ENCODE measurements around the gene ASTN1. TPM values are rescaled to one million over a fixed set of nuclear protein-coding genes. Genes with fewer than 3 reads are reported as not detected.

ASTN1 gene
- total RNA-seq, 1 donor: not detected

DNA sequence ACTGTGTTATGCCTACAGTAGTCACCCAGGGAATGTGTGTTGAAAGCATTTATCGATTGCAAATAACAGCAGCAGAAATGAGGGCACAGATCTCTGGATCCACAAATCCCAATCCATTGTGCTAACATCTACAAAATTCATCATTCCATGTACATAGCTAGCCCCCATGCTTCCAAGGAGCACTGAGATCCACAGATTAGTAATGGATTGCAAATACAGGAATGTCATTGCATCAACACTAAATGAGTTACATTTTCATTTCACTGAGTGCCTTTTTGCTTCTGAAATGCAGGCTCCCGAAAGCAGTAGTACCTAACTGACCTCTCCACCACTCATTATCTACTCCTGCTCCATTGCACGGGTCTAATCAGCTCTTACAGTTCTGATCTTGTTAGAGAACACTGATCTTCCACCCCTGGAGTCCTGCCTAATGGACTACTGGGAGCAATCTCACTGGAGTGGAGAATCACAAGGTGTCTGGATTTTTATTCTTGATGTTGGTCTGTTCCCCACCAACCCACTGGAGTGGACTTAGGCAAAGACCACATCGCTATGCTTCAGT, 30.5 kb downstream of the ASTN1 start:
- no peaks in the 10 kb centered on the region for H3K9me3 ChIP-seq (ENCODE audit: low read depth, low read length)
- no peaks in the 10 kb centered on the region for H3K4me1 ChIP-seq (ENCODE audit: insufficient read depth, low read length)
- no peak overlapping the region for H3K4me3 ChIP-seq (ENCODE audit: low read length)
- no peaks in the 10 kb centered on the region for H3K27me3 ChIP-seq (ENCODE audit: insufficient read depth, low read length)

DNA sequence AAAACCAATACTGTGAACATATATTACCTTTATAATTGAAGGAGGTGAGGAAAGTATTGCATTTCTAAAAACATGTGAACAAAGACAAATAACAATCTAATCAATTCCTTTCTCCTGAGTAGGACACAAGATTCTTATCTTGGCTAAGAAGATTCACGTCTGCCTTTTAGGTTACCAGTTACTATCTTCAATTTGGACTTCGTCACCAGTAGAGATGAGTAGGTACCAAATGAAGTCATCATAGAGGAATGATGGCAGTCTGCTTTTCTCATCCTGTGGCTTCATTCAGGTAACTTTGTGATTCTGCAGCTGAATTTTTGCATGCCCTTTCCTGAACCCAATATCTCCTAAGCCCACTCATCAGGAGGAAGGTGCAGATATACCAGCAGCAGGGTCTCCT, 32.4 kb downstream of the ASTN1 start:
- H3K9me3 ChIP-seq (ENCODE audit: low read depth, low read length): no peaks in the 10 kb centered on the region
- H3K27me3 ChIP-seq (ENCODE audit: insufficient read depth, low read length): no peaks in the 10 kb centered on the region
- H3K4me1 ChIP-seq (ENCODE audit: insufficient read depth, low read length): no peaks in the 10 kb centered on the region
- no peak overlapping the region for H3K4me3 ChIP-seq (ENCODE audit: low read length)

DNA sequence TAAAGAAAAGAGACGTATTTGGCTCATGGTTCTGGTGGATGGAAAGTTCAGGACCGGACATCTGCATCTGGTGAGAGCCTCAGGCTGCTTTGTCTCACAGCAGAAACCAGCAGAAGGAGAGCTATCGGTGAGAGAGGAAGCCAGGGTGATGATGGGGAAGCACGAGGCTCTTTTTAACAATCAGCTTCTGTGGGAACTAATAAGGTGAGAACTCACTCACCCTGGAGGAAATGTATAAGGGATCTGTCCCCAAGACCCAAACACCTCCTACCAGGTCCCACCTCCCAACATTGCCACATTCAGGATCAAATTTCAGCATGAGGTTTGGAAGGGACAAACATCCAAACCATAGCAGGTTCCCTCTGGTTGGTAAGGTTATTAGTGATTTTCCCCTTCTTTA, 32.8 kb downstream of the ASTN1 start:
- Histone ChIP-seq H3K4me3 (ENCODE audit: low read length) (no peak overlapping the region), H3K4me1 (ENCODE audit: insufficient read depth, low read length) (no peaks in the 10 kb centered on the region), H3K9me3 (ENCODE audit: low read depth, low read length) (no peaks in the 10 kb centered on the region), H3K27me3 (ENCODE audit: insufficient read depth, low read length) (no peaks in the 10 kb centered on the region)

DNA sequence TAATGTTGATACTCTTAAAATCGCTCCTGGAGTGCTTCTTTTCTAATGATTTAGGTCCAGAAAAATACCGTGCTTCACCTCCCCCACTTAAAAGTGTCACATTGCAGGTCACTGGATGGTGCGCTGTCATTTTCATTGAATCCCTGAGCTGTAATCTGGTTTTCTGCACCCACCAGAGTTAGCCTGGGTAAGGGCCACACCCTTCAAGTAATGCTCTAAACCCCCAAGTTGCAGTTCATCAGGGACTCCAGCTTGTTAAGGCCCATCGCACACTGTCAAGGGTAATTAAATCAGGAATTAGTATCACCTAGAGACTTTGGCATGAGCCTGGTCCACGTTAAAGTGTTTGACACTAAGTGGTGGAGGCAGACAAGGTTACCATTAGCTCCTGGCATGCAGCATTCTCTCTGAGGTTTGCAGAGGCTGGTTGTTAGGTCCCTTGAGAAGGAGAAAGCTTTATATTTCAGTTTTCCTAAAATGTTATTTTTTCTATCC, 34.0 kb downstream of the ASTN1 start:
- Histone ChIP-seq H3K4me1 (ENCODE audit: insufficient read depth, low read length) (no peaks in the 10 kb centered on the region), H3K4me3 (ENCODE audit: low read length) (no peak overlapping the region), H3K9me3 (ENCODE audit: low read depth, low read length) (no peaks in the 10 kb centered on the region)

DNA sequence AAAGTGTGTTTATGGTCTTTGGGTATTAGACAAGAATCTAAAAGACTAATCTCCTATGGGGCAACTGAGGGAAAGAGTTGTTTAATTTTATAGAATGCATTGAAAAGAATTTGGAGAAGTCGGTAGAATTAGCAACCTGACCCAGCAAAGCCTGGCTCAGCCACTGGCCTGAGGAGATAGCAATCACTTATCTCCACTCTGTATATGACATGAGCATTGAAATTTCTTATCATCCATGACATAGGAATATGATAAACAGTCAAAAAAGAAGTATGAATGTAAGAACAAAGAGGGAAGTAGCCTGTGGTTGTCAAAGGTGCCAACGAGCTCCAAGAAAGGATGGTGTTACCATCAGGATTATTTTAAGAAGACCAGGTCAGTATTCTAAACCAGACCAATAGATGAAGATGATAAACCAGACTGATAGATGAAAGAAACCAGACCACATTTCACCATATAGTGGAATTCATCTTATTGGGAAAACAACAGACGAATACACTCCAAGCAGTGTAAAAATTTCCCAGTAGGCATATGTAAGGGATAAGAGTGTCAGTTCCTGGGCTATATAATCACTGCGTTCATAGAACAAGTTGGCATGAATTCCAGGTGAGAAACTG, 35.7 kb downstream of the ASTN1 start:
- Histone ChIP-seq H3K4me3 (ENCODE audit: low read length) (no peak overlapping the region), H3K27me3 (ENCODE audit: insufficient read depth, low read length) (no peaks in the 10 kb centered on the region), H3K9me3 (ENCODE audit: low read depth, low read length) (no peaks in the 10 kb centered on the region), H3K4me1 (ENCODE audit: insufficient read depth, low read length) (no peaks in the 10 kb centered on the region)

More for the DNA sequence above, 34.0 kb downstream of the ASTN1 start:
- H3K27me3 ChIP-seq (ENCODE audit: insufficient read depth, low read length): no peaks in the 10 kb centered on the region

DNA sequence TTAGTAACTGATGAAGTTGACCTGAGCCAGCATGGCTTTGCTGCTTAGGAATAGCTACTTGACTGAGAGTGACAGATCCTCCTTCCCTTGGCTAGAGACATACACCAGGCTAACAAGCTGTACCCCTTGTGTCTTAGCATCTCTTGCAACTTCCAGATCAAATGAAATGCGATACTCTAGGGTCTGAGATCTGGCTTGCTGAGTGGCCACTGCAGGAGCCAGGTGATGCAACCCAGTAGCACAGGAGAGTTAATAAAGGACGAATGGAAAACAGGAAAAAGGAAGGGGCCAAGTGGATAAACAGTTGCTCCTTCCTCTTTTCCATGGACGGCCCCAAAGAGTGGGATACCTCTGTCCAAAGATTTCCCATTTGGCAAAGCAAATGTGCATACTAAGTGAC, 38.2 kb downstream of the ASTN1 start:
- Histone ChIP-seq H3K4me1 (ENCODE audit: insufficient read depth, low read length) (no peaks in the 10 kb centered on the region), H3K4me3 (ENCODE audit: low read length) (no peak overlapping the region), H3K27me3 (ENCODE audit: insufficient read depth, low read length) (no peaks in the 10 kb centered on the region), H3K9me3 (ENCODE audit: low read depth, low read length) (no peaks in the 10 kb centered on the region)

DNA sequence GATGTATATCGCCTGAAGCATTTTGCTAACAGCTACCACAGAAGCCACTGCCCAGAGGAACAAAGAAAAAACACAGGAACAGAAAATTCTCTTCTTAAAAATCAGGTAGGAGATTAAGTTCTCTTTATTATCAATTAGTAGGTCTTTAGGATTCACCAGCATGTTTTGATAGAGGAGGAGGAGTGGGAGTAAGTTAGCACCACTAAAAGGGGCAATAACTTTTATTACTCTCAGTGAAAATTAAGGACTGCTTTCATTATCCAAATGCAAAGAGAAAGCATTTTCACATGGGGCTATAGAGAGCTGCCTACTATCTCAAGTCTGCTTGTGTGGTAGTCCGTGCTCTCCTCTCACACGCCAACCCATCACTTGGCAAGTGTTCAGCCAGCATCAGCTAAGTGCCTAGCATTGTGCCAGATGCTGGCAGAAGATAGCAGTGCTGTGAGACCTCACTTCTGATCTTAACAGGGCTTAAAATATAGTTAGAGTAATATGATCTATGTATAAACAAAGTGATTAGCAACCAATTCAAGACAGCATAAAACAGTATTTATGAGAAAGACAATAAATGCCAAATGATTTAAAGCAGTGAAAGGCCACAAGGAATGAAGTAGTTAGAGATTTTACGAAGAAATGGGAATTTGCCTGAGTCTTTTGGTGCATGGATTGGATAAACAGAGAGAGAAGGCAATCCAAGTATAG, 39.8 kb downstream of the ASTN1 start:
- Histone ChIP-seq H3K4me3 (ENCODE audit: low read length) (no peak overlapping the region), H3K27me3 (ENCODE audit: insufficient read depth, low read length) (no peaks in the 10 kb centered on the region), H3K4me1 (ENCODE audit: insufficient read depth, low read length) (no peaks in the 10 kb centered on the region), H3K9me3 (ENCODE audit: low read depth, low read length) (no peaks in the 10 kb centered on the region)

DNA sequence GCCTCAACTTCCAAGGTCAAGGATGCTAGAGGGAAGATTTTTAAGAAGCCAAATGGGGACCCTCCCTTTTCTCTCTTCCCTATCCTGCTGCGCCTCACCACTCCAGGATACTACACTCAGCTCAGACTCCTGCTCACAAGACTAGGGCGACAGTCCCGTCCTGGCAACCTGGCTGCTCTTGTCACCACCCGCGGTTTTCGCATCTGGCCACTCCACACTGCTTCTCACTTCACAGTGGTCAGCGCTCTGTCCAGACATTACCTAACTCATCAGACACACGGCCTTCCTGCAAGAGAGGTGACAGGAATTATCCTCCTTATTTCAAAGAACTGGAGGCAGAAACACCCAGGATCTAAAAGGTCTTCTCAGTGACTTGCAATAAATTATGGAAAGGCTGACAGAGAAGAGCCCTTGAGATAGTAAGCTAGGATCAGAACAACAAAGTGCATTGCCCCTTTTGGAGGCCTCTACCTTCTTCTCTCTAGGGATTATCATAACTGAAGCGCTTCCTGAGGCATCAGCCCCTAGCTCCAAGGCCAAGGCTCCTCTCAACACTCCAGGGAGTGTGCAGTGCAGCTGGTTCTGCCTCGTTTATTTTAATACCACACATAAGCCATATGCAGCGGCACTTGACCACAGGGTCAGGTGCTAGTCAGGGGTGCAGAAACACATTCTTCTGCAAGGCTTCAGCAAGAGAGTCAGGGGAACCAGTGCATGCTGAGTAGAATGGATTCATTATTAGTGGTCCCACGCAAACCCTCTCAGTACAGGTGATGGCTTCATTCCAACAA, 41.9 kb downstream of the ASTN1 start:
- no peaks in the 10 kb centered on the region for H3K9me3 ChIP-seq (ENCODE audit: low read depth, low read length)
- no peaks in the 10 kb centered on the region for H3K4me1 ChIP-seq (ENCODE audit: insufficient read depth, low read length)
- no peaks in the 10 kb centered on the region for H3K27me3 ChIP-seq (ENCODE audit: insufficient read depth, low read length)

DNA sequence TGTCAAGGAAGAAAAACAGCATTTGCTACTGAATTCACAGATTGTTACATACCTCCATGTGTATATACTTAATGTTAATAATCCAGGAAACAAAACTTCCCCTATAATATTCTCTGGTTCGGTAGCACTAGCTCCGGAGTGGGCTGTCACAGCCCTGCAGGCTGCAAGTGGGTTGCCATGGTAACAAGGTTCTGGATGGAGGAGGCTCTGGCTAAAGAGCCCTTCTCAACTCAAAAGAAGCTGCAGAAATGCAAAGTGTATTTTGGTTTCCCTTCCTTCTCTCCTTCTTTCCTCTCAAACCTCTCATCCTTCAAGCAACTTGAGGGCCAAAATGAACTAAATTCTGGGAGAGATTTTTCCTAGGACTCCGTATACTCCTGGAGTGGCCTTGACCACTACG, 45.2 kb downstream of the ASTN1 start:
- Histone ChIP-seq H3K4me3 (ENCODE audit: low read length) (no peak overlapping the region), H3K4me1 (ENCODE audit: insufficient read depth, low read length) (no peaks in the 10 kb centered on the region), H3K9me3 (ENCODE audit: low read depth, low read length) (no peaks in the 10 kb centered on the region), H3K27me3 (ENCODE audit: insufficient read depth, low read length) (no peaks in the 10 kb centered on the region)

More for the DNA sequence above, 41.9 kb downstream of the ASTN1 start:
- H3K4me3 ChIP-seq (ENCODE audit: low read length): no peak overlapping the region

DNA sequence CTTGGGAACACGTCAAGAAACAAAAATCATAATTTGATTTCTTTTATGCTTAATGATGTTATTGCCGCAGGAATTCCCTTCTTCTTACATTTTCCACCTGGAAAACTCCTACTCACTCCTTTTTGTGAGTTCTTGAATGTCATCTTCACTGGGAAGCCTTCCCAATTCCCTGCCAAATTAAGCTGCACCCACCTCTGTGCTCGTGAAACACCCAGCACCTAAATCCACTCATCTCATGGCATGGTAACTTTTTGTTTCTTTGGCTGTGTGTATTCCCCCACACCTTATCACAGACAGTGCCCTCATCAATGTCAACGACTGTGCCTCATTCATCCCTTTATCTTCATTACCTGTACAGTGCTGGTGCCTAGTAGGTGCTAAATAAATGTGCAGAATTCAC, 45.6 kb downstream of the ASTN1 start:
- no peaks in the 10 kb centered on the region for H3K4me1 ChIP-seq (ENCODE audit: insufficient read depth, low read length)
- no peaks in the 10 kb centered on the region for H3K27me3 ChIP-seq (ENCODE audit: insufficient read depth, low read length)
- H3K4me3 ChIP-seq (ENCODE audit: low read length): no peak overlapping the region
- H3K9me3 ChIP-seq (ENCODE audit: low read depth, low read length): no peaks in the 10 kb centered on the region

DNA sequence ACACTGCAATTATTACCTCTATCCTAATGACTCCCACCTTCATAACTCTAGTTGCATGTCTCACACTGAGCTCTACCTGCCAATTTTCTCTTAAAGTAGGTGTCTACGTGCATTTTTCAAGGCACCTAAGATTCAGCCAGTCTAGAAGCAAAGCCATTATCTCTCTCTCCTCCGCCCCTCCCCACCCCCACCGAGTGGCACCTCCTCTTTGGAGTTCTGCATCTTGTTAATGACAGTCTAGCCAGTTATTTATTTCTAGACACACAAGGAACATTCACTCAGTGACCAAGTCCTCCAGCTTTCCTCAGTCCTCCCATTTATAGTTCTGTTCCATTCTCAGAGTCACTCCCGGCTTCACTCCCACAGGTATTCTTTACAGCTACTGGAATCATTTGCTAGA, 47.6 kb downstream of the ASTN1 start:
- Histone ChIP-seq H3K9me3 (ENCODE audit: low read depth, low read length) (no peaks in the 10 kb centered on the region), H3K4me3 (ENCODE audit: low read length) (no peak overlapping the region), H3K4me1 (ENCODE audit: insufficient read depth, low read length) (no peaks in the 10 kb centered on the region), H3K27me3 (ENCODE audit: insufficient read depth, low read length) (no peaks in the 10 kb centered on the region)

DNA sequence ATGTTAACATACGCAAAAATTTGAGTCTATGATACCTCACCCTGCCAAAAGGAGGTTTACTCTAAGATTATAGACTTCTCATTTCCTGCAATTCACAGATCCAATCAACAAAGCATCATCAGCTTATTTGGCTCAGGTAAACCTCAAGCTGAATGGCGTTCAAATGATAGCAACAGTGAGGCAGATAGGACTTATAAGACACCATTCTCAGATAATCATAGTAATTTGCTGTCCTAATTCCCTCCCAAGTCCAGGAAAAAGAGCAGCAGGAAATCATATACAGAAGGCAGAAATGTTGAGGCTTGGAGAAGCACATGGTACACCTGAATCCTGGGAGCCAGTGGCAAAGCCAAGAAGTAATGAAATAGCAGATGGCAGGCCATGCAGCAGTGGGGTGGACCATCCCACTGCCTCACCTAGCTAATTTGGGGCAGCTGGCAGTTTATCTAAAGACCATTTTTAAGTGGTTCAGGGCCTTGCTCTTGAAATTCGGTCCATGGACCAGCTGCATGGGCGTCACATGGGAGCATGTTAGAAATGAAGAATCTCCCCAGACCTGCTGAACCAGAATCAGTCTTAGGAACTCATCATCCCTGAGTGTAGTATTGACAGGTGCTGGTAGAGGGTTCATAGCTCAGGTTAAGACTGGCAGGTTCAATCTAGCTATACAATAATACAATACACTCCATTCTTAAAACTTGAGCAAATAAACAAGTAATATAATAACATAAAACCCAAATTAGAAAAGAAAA, 57.7 kb downstream of the ASTN1 start:
- Histone ChIP-seq H3K4me3 (ENCODE audit: low read length) (no peak overlapping the region), H3K9me3 (ENCODE audit: low read depth, low read length) (no peaks in the 10 kb centered on the region), H3K27me3 (ENCODE audit: insufficient read depth, low read length) (no peaks in the 10 kb centered on the region), H3K4me1 (ENCODE audit: insufficient read depth, low read length) (no peaks in the 10 kb centered on the region)

DNA sequence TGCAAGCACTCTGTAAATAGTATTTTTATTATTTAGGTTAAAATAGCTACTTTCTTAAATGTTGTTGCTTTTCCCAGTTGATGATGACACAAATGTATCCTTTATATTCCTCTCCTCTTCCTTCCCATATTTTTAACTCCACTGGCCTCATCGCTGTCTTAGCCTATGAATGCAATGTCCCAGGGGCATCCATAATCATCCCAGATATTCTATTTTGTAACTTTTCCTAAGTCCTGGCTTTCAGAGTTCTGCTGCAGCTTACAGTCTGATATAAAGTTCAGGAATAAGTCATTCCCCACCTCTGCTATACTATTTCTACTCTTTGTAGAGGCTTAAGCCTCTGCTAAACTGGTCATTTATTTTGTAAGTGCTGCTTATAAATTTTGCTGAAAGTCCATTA, 58.3 kb downstream of the ASTN1 start:
- Histone ChIP-seq H3K9me3 (ENCODE audit: low read depth, low read length) (no peaks in the 10 kb centered on the region), H3K27me3 (ENCODE audit: insufficient read depth, low read length) (no peaks in the 10 kb centered on the region), H3K4me3 (ENCODE audit: low read length) (no peak overlapping the region), H3K4me1 (ENCODE audit: insufficient read depth, low read length) (no peaks in the 10 kb centered on the region)

DNA sequence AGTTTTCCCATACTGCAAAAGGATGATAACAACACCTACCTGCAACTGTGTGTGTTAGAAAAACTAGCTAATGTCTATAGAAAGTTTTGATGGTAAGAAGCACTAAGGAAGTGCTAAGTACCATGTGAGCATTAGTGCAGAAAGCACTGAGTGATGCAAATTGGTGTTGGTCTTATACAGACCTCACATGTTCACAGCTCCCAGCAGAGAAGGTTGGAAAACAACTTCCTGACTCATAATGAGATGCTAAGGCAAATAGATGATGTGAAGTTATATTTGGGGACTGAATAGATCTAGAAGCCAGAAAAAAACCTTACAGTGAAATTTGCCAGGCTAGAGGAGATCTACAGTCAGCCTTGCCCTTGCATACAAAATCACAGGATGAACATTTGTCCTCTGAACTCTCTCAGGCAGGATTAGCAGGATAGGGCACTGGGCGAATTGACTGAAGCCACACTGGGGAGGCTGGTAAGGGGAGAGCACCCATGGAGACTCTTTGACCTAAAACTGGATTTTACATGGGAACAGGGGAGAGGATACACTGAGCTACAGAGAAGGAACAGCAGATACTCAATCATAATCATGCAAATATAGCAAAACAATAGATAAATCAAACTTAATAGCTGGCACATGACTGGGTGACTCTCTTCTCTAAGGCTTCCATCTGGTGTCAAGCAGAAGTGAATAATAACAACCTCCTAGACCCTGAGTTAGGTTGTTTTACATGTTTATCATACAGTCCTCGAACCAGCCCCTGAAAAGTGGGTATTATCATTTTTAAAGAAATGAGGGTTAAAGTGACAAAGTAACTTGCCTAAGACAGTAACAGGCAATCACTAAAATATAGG, 61.3 kb downstream of the ASTN1 start:
- Histone ChIP-seq H3K9me3 (ENCODE audit: low read depth, low read length) (no peaks in the 10 kb centered on the region), H3K4me1 (ENCODE audit: insufficient read depth, low read length) (no peaks in the 10 kb centered on the region), H3K27me3 (ENCODE audit: insufficient read depth, low read length) (no peaks in the 10 kb centered on the region), H3K4me3 (ENCODE audit: low read length) (no peak overlapping the region)
